Measurements from ENCODE around the gene RREB1. TPM values are rescaled to one million over a fixed set of nuclear protein-coding genes. Genes with fewer than 3 reads are reported as not detected.

Gene RREB1
- total RNA-seq, 4 donors from 2014 or later: 56.2 to 102 (median 62.6) TPM

- DNase-seq (ENCODE audit: low spot score in 2 of 2): no peak
- H3K36me3 ChIP-seq: peaks cover 82% of the 10 kb centered on the region
These were observed 193.2 kb downstream of the RREB1 start for GRCh38 chr6:7300926-7301325.

More at GRCh38 chr6:7300926-7301325, 193.2 kb downstream of the RREB1 start:
- TF ChIP-seq EP300 (IDR thresholded peaks at IDR 0.05) (no peak), POLR2A (IDR thresholded peaks at IDR 0.05) (no peak), POLR2AphosphoS5 (IDR thresholded peaks at IDR 0.05) (no peak), CTCF (IDR thresholded peaks at IDR 0.05) (no peak)
- Histone ChIP-seq H3K27me3 (no peaks in the 10 kb centered on the region), H3K4me1 (no peaks in the 10 kb centered on the region), H3K27ac (no peak overlapping the region), H3K4me3 (no peak overlapping the region), H3K9me3 (no peaks in the 10 kb centered on the region)
- WGBS: 93% methylated on average over 5 of the region's 5 CpGs

Other genes with a start within 250 kb of the RREB1 start
- 10 to 100 TPM; 28.9 to 74.6 (median 39.2) TPM for gene SSR1, start 205.2 kb downstream of the RREB1 start, total RNA-seq

Measured in suprapubic skin (tissue), 4 donors.